Measurements from ENCODE around the gene VSTM2B.

Gene VSTM2B

DNA sequence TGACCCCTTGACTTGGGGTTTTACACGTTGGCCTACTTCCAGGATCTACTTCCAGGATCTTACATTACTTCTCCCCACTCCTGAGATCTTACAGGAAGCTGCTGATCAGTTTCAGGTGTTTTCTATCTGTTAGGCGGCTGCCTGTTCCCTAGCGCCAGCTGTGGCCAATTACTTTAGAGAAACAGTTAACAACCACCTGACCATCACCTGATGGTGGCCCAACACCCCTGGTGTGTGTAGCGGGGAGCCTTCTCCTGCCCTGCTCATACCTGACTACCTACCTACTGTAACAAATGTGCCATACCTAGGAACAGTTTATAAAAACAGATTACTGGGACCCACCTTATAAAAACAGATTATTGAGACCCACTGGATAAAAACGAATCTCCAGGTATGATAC is 77.5 kb downstream of the VSTM2B start:
- no peak for DNase-seq

GRCh38 chr19:29605653-29606419 is 80.0 kb downstream of the VSTM2B start, which contains the start of gene POP4:
Gene POP4, plus strand, starts transcription at chr19:29606283. Its CDS starts 36 bp downstream, at chr19:29606319.
- peak; percentile 99 for DNase-seq

- DNase-seq, result no peak
These were observed 80.6 kb downstream of the VSTM2B start for GRCh38 chr19:29606420-29606747.

DNA sequence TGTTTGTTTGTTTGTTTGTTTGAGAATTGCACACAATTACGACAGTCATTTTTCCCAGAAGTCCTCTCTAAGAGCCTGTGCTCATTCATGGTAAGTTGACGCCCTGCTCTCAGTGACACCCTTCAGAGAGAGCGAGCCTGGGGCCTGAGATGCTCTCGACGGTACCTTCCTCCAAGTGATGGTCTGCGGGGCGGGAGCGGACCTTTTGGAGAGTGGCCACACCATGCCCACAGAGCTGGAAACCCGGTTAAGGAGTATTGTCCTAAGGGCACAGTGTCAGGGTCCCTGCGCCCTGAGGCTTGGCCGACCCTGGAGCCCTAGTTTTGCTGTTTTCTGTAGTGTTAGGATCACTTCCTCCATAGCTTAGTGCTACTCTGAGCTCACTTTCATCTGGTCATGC is 83.8 kb downstream of the VSTM2B start:
- no peak for DNase-seq

GRCh38 chr19:29610213-29610573 is 84.4 kb downstream of the VSTM2B start:
- no peak for DNase-seq

GRCh38 chr19:29610574-29611271 is 84.9 kb downstream of the VSTM2B start:
- peak; percentile 81 for DNase-seq

DNA sequence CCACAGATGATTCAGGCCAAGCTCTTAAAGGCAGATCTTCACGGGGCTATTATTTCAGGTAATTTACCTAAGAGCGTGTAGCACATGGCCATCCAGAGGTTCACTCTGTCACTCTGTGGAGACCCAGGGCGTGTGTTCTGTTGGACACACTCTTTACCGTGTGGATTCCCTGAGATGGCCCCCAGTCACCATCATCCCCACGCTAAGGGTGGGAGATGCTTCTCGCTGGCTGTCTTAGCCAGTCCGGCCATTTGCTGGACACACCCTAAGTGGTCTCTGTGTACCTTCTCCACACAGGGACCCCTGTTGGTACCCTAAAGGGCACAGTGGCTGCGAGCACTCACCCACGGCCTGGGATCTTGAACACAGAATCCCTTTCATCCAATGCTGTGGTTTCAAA is 86.3 kb downstream of the VSTM2B start:
- DNase-seq, result no peak

GRCh38 chr19:29612801-29613595 is 87.2 kb downstream of the VSTM2B start:
- DNase-seq, result no peak

GRCh38 chr19:29614046-29614445 is 88.3 kb downstream of the VSTM2B start:
- DNase-seq, result no peak
